ENCODE results near the gene NUBP1. TPM values are rescaled to one million over a fixed set of nuclear protein-coding genes. Genes with fewer than 3 reads are reported as not detected.

The NUBP1 gene
- total RNA-seq, 1 experiment from 2014 or later = 34.3 TPM

DNA sequence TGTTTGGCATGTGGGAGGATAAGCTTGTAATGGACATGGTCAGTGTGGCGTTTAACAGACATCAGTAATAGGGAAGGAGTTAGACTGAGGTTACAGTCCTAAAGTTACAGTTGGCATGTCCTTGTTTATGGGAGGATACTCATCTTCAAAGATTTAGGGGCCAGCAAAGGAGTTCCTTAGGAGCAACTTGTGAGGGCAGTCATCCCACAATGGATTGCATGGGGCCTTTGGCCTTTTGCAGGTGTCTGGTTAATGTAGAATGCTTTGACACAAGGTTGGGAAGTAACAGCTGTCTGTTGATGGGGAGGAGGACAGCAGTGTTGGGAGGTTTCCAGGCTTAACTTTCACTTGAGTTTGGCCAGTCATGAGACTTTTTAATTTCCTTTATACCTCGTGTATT is 2.2 kb downstream of the NUBP1 start:
- POLR2A ChIA-PET (ENCODE audit: unreplicated experiment) = no interaction called here
- H3K27ac ChIP-seq (ENCODE audit: low read length) = no peak overlapping the region
- H3K4me1 ChIP-seq (ENCODE audit: insufficient read depth, low read length) = peaks cover 9% of the 10 kb centered on the region

GRCh38 chr16:10750793-10751192 is 7.2 kb downstream of the NUBP1 start:
- DNase-seq (no peak), ATAC-seq (no peak)
- TF ChIP-seq EZH2 (IDR thresholded peaks at IDR 0.05; ENCODE audit: low read length, unreplicated experiment) (no peak), EZH2phosphoT487 (IDR thresholded peaks at IDR 0.05; ENCODE audit: borderline replicate concordance, low read length) (no peak)
- TF ChIP-seq, protein P1, sequence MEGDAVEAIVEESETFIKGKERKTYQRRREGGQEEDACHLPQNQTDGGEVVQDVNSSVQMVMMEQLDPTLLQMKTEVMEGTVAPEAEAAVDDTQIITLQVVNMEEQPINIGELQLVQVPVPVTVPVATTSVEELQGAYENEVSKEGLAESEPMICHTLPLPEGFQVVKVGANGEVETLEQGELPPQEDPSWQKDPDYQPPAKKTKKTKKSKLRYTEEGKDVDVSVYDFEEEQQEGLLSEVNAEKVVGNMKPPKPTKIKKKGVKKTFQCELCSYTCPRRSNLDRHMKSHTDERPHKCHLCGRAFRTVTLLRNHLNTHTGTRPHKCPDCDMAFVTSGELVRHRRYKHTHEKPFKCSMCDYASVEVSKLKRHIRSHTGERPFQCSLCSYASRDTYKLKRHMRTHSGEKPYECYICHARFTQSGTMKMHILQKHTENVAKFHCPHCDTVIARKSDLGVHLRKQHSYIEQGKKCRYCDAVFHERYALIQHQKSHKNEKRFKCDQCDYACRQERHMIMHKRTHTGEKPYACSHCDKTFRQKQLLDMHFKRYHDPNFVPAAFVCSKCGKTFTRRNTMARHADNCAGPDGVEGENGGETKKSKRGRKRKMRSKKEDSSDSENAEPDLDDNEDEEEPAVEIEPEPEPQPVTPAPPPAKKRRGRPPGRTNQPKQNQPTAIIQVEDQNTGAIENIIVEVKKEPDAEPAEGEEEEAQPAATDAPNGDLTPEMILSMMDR (conservative IDR thresholded peaks at IDR 0.05; ENCODE audit: low read depth, low read length) = no peak
- Histone ChIP-seq H3K4me3 (ENCODE audit: low read length) (no peak overlapping the region), H3K79me2 (ENCODE audit: low read length) (no peaks in the 10 kb centered on the region), H2AFZ (ENCODE audit: low read length) (no peak overlapping the region), H3K9me2 (replicated peaks; ENCODE audit: low read length) (no peaks in the 10 kb centered on the region), H3F3A (ENCODE audit: low read length, unreplicated experiment) (no peaks in the 10 kb centered on the region), H3K4me1 (ENCODE audit: insufficient read depth, low read length) (peaks cover 14% of the 10 kb centered on the region), H4K20me1 (ENCODE audit: low read length) (no peaks in the 10 kb centered on the region), H3K27me3 (ENCODE audit: low read length) (no peaks in the 10 kb centered on the region), H3K9ac (ENCODE audit: low read length) (no peak overlapping the region), H3K4me2 (ENCODE audit: low read length) (no peak overlapping the region), H3K36me3 (ENCODE audit: low read depth, low read length) (no peaks in the 10 kb centered on the region), H3K27ac (ENCODE audit: low read length) (no peak overlapping the region), H3K9me3 (ENCODE audit: low read length) (no peaks in the 10 kb centered on the region)
- ChIA-PET POLR2A (ENCODE audit: unreplicated experiment) (no interaction called here), CTCF (no interaction called here)
- no TSS peak for BruUV-seq (replicated peaks)
- intact Hi-C loops (cut with micrococcal nuclease) = no loop called here

More for the DNA sequence above, 2.2 kb downstream of the NUBP1 start:
- Histone ChIP-seq H3K9me2 (replicated peaks; ENCODE audit: low read length) (no peaks in the 10 kb centered on the region), H3K79me2 (ENCODE audit: low read length) (peaks cover 5% of the 10 kb centered on the region; the same call in 1 of the 2 replicates), H2AFZ (ENCODE audit: low read length) (no peak overlapping the region), H3K9ac (ENCODE audit: low read length) (no peak overlapping the region), H3K4me3 (ENCODE audit: low read length) (no peak overlapping the region), H3F3A (ENCODE audit: low read length, unreplicated experiment) (no peaks in the 10 kb centered on the region), H3K4me2 (ENCODE audit: low read length) (no peak overlapping the region), H3K9me3 (ENCODE audit: low read length) (no peaks in the 10 kb centered on the region), H3K27me3 (ENCODE audit: low read length) (no peaks in the 10 kb centered on the region), H4K20me1 (ENCODE audit: low read length) (no peaks in the 10 kb centered on the region), H3K36me3 (ENCODE audit: low read depth, low read length) (no peaks in the 10 kb centered on the region)
- no peak for ATAC-seq
- intact Hi-C loops (cut with micrococcal nuclease) = no loop called here
- CTCF ChIA-PET = no interaction called here
- DNase-seq = no peak
- TSS peak; percentile 11 for BruUV-seq (replicated peaks)
- no peak for TF ChIP-seq EZH2 (IDR thresholded peaks at IDR 0.05; ENCODE audit: low read length, unreplicated experiment)
- TF ChIP-seq, protein P1 (conservative IDR thresholded peaks at IDR 0.05; ENCODE audit: low read depth, low read length) = no peak

- no peak for DNase-seq
- POLR2A ChIA-PET (ENCODE audit: unreplicated experiment) = no interaction called here
- H4K20me1 ChIP-seq (ENCODE audit: low read length) = no peaks in the 10 kb centered on the region
- H3K79me2 ChIP-seq (ENCODE audit: low read length) = no peaks in the 10 kb centered on the region
- no peaks in the 10 kb centered on the region for H3K27me3 ChIP-seq (ENCODE audit: low read length)
- no peaks in the 10 kb centered on the region for H3K9me2 ChIP-seq (replicated peaks; ENCODE audit: low read length)
- no peaks in the 10 kb centered on the region for H3F3A ChIP-seq (ENCODE audit: low read length, unreplicated experiment)
- BruUV-seq (replicated peaks) = no TSS peak
- CTCF ChIA-PET = no interaction called here
- no peaks in the 10 kb centered on the region for H3K9me3 ChIP-seq (ENCODE audit: low read length)
- no peak for TF ChIP-seq EZH2phosphoT487 (IDR thresholded peaks at IDR 0.05; ENCODE audit: borderline replicate concordance, low read length)
- TF ChIP-seq, protein P1 (conservative IDR thresholded peaks at IDR 0.05; ENCODE audit: low read depth, low read length) = no peak
- TF ChIP-seq EZH2 (IDR thresholded peaks at IDR 0.05; ENCODE audit: low read length, unreplicated experiment) = no peak
- H3K36me3 ChIP-seq (ENCODE audit: low read depth, low read length) = no peaks in the 10 kb centered on the region
- ATAC-seq = no peak
- H3K4me1 ChIP-seq (ENCODE audit: insufficient read depth, low read length) = peaks cover 16% of the 10 kb centered on the region
- H3K4me2 ChIP-seq (ENCODE audit: low read length) = no peak overlapping the region
- no peak overlapping the region for H3K9ac ChIP-seq (ENCODE audit: low read length)
- no peak overlapping the region for H3K4me3 ChIP-seq (ENCODE audit: low read length)
- intact Hi-C loops (cut with micrococcal nuclease) = no loop called here
- no peak overlapping the region for H2AFZ ChIP-seq (ENCODE audit: low read length)
- H3K27ac ChIP-seq (ENCODE audit: low read length) = no peak overlapping the region
Measured at GRCh38 chr16:10751291-10751697, 7.7 kb downstream of the NUBP1 start.

Data from PC-3 (cell line).